Measurements from ENCODE around the gene SSR3. TPM values are rescaled to one million over a fixed set of nuclear protein-coding genes. Genes with fewer than 3 reads are reported as not detected.

SSR3 gene
- total RNA-seq, 1 experiment from 2014 or later, result 312 TPM

DNA sequence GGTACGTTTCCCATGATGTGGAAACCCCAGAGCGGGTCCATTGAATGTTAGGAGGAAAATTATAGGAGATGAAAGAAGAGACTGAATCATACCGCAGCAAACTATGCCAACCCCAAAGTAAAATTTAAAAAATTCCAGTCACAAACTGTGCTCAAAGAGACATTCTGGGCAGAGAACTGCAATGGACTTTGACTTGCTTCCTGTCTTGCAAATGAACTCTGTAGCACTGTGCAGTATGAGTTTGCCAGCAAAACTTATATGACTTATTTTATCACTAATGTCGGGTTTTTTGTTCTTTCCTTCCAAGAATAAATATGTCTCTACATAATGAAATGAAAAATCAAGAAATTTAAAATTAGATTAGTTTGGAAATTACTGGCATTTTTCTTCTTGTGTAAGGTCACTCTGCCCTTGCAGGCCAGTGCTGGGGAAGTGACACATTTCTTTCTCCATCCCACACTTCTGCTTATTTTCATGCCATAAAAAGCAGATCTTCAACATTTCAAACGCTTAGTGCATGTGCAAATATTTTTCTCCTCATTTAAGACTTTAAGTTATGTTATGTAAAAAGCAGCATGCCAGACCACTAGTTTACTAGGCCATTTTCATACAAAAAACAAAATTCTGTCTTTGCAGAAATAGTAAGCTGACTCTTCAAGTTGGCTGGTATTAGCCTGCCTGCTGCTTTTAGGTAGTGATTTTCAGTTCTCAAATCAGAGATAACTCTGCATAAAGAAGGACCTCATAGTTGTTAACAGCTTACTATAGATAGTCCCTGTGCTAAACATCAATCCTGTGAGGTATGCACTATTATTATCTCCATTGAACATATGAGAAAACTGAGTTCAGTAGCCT, 32.2 kb upstream of the SSR3 start:
- CTCF ChIA-PET, result interaction anchor here (1.0 kb wide), 1 partner anchor 11 kb away, joined by 3 read pairs; no protein-coding TSS in a partner anchor
- TF ChIP-seq, protein P1, sequence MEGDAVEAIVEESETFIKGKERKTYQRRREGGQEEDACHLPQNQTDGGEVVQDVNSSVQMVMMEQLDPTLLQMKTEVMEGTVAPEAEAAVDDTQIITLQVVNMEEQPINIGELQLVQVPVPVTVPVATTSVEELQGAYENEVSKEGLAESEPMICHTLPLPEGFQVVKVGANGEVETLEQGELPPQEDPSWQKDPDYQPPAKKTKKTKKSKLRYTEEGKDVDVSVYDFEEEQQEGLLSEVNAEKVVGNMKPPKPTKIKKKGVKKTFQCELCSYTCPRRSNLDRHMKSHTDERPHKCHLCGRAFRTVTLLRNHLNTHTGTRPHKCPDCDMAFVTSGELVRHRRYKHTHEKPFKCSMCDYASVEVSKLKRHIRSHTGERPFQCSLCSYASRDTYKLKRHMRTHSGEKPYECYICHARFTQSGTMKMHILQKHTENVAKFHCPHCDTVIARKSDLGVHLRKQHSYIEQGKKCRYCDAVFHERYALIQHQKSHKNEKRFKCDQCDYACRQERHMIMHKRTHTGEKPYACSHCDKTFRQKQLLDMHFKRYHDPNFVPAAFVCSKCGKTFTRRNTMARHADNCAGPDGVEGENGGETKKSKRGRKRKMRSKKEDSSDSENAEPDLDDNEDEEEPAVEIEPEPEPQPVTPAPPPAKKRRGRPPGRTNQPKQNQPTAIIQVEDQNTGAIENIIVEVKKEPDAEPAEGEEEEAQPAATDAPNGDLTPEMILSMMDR (IDR thresholded peaks at IDR 0.05; ENCODE audit: unreplicated experiment), result no peak
- H3K4me1 Mint-ChIP-seq (ENCODE audit: low read depth, unreplicated experiment), result no peaks in the 10 kb centered on the region
- intact Hi-C loops (cut with micrococcal nuclease; ENCODE audit: unreplicated experiment), result no loop called here
- H3K4me3 Mint-ChIP-seq (ENCODE audit: low read depth, unreplicated experiment), result no peak overlapping the region
- no peaks in the 10 kb centered on the region for H3K9me3 Mint-ChIP-seq (ENCODE audit: low read depth, unreplicated experiment)
- no TSS peak for BruUV-seq (replicated peaks)
- H3K27ac Mint-ChIP-seq (ENCODE audit: unreplicated experiment), result no peak overlapping the region
- no peak for DNase-seq
- no peaks in the 10 kb centered on the region for H3K36me3 Mint-ChIP-seq (ENCODE audit: insufficient read depth, unreplicated experiment)
- no peaks in the 10 kb centered on the region for H3K27me3 Mint-ChIP-seq (ENCODE audit: unreplicated experiment)

DNA sequence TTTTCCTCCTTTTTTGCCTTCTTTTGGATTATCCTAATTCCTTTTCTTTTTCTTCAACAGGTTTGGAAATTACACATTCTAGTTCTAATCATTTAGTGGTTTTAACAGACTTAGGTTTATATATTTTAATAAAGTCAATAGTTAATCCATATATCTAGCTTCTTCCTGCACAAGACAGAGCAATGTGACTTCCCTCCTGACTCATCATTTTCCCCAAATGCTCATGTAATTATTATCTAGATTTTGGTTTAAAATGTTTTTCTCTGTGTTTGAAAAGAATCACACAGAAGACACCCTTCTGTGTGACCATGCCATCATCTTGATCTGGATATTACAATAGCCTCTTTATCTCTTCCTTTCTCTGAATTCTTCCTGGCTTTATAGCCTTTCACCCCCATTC, 28.6 kb upstream of the SSR3 start:
- H3K27ac Mint-ChIP-seq (ENCODE audit: unreplicated experiment), result no peak overlapping the region
- H3K36me3 Mint-ChIP-seq (ENCODE audit: insufficient read depth, unreplicated experiment), result no peaks in the 10 kb centered on the region
- no peaks in the 10 kb centered on the region for H3K27me3 Mint-ChIP-seq (ENCODE audit: unreplicated experiment)
- TF ChIP-seq, protein P1 (IDR thresholded peaks at IDR 0.05; ENCODE audit: unreplicated experiment), result no peak
- no peak for DNase-seq
- no peak overlapping the region for H3K4me3 Mint-ChIP-seq (ENCODE audit: low read depth, unreplicated experiment)
- H3K9me3 Mint-ChIP-seq (ENCODE audit: low read depth, unreplicated experiment), result no peaks in the 10 kb centered on the region
- intact Hi-C loops (cut with micrococcal nuclease; ENCODE audit: unreplicated experiment), result no loop called here
- CTCF ChIA-PET, result interaction anchor here (0.5 kb wide), 1 partner anchor 1536 kb away, joined by 5 read pairs; no protein-coding TSS in a partner anchor
- no peaks in the 10 kb centered on the region for H3K4me1 Mint-ChIP-seq (ENCODE audit: low read depth, unreplicated experiment)
- no TSS peak for BruUV-seq (replicated peaks)

DNA sequence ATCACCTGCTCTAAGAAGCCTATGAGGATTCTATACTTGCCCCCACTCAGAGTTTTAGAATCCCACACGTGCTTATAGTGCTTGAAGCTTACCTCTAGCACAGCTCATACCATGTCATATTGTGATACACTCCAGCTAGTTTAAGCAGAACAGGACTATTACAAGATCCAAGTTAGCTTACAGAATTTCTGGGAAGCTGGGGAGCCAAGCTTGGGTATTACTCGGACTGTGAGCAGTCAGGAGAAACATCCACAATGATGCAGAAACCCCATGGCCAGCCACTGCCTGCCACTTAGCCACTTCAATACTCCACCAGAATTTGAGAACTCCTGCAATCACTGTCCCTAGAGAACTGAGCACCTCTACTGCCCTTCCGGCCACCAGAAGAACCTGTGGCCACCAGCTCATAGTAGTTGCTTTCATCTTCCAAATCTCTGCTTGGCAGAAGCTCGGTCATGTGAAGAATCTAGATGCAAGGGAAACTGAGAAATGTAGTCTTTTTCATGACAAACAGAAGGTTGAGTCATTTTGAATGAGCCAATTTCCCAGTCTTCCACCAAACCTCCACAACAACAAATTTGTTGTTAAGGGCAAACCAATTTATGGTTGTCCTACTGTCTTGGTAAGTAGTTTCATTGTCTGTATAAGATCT, 27.7 kb upstream of the SSR3 start:
- intact Hi-C loops (cut with micrococcal nuclease; ENCODE audit: unreplicated experiment), result no loop called here
- no peaks in the 10 kb centered on the region for H3K9me3 Mint-ChIP-seq (ENCODE audit: low read depth, unreplicated experiment)
- H3K36me3 Mint-ChIP-seq (ENCODE audit: insufficient read depth, unreplicated experiment), result no peaks in the 10 kb centered on the region
- H3K4me1 Mint-ChIP-seq (ENCODE audit: low read depth, unreplicated experiment), result no peaks in the 10 kb centered on the region
- H3K27ac Mint-ChIP-seq (ENCODE audit: unreplicated experiment), result no peak overlapping the region
- CTCF ChIA-PET, result no interaction called here
- H3K27me3 Mint-ChIP-seq (ENCODE audit: unreplicated experiment), result no peaks in the 10 kb centered on the region
- no peak for DNase-seq
- TF ChIP-seq, protein P1 (IDR thresholded peaks at IDR 0.05; ENCODE audit: unreplicated experiment), result no peak
- H3K4me3 Mint-ChIP-seq (ENCODE audit: low read depth, unreplicated experiment), result no peak overlapping the region
- no TSS peak for BruUV-seq (replicated peaks)

DNA sequence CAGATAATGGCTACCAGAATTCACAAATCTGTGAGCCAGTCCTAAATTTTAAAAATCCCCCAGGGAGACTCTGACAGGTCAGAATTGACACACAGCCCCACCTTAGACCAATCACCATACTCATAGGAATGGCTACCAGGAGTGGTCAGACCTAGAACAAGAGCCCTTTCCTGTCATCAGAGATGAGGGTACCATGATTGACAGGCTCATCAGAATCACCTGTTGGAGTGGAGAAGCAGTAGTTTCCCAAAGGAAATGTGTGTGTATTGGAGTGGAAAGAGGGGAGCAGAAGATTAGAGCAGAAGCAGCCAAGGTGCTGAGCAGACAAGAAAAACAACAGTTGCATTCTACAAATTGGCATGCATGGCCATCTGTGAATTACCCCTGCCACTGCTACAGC, 27.0 kb upstream of the SSR3 start:
- Mint-ChIP-seq H3K27ac (ENCODE audit: unreplicated experiment) (no peak overlapping the region), H3K4me3 (ENCODE audit: low read depth, unreplicated experiment) (no peak overlapping the region), H3K9me3 (ENCODE audit: low read depth, unreplicated experiment) (no peaks in the 10 kb centered on the region), H3K36me3 (ENCODE audit: insufficient read depth, unreplicated experiment) (no peaks in the 10 kb centered on the region), H3K4me1 (ENCODE audit: low read depth, unreplicated experiment) (no peaks in the 10 kb centered on the region), H3K27me3 (ENCODE audit: unreplicated experiment) (no peaks in the 10 kb centered on the region)
- DNase-seq, result no peak
- TF ChIP-seq, protein P1 (IDR thresholded peaks at IDR 0.05; ENCODE audit: unreplicated experiment), result no peak
- intact Hi-C loops (cut with micrococcal nuclease; ENCODE audit: unreplicated experiment), result no loop called here
- CTCF ChIA-PET, result no interaction called here
- BruUV-seq (replicated peaks), result no TSS peak
